ENCODE results near the gene CERS1. TPM values are rescaled to one million over a fixed set of nuclear protein-coding genes. Genes with fewer than 3 reads are reported as not detected.

Gene CERS1
- polyA plus RNA-seq, 1 experiment = 1.8 TPM

DNA sequence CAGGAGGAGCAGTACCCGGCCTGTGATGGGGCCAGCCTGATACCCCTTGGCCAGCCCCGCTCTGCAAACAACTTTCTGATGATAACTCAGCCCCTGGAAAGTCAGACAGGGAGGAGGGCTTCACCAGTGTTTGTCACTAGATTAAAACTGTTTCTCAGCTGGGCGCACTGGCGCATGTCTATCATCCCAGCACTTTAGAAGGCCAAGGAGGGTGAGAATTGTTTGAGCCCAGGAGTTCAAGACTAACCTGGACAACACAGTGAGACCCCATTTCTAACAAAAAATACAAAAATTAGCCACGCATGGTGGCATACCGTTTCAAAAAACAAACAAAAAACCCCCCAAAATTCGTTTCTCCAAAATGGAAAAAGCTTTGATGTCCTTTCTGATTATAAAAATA, 5.5 kb upstream of the CERS1 start:
- POLR2A ChIA-PET = interaction anchor here (1.3 kb wide), 1 partner anchor 18 kb away, joined by 5 read pairs; the partner anchor contains the start of genes COPE and DDX49
- CTCF ChIA-PET = no interaction called here

DNA sequence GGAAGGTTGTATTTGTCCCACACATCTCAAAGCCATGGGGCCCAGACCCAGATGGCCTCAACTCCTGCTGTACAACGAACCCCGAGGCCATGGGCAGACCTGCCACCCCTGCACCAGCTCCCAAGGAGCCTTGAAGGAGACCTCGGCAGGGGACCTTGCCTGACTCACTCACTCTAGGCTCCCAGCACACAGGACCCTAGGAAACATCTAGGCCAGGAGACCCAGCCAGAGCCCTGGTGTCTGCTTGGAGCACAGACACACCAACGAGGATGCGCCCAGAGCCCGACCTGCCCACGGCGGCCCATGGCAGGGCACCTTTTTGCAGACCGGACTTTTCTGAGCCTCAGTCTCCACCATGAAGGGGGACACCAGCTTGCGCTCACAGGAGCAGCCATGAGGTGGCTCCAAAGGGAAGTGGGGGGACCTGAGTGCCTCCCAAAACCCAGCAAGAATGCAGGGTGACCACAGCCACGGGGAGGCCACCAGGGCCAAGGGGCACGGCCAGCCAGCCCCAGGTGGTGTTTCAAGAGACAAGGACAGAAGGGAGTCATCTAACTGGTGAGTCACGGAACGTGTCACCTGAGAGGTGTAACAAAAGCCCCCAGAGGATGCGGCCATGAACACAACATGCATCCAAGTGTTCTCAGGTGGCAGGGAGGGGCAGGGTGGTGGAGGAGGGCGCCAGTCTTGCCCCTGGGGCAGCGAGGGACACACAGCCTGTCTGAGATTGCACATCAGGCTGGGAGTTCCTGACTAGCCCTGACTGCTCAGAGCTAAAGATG, 4.9 kb upstream of the CERS1 start:
- ChIA-PET POLR2A (interaction anchor here (1.3 kb wide), 1 partner anchor 18 kb away, joined by 5 read pairs; the partner anchor contains the start of genes COPE and DDX49), CTCF (no interaction called here)
- H3K9me3 ChIP-seq (ENCODE audit: control insufficient read depth, insufficient read depth, low read length) = peaks cover 3% of the 10 kb centered on the region; the same call in 1 of the 2 replicates
- no peak overlapping the region for H3K4me3 ChIP-seq (ENCODE audit: low read depth, low read length)
- DNase-seq (ENCODE audit: low read depth, low spot score) = no peak
- no peaks in the 10 kb centered on the region for H3K27me3 ChIP-seq (ENCODE audit: control insufficient read depth, insufficient read depth, low read length)
- TF ChIP-seq, protein P1, sequence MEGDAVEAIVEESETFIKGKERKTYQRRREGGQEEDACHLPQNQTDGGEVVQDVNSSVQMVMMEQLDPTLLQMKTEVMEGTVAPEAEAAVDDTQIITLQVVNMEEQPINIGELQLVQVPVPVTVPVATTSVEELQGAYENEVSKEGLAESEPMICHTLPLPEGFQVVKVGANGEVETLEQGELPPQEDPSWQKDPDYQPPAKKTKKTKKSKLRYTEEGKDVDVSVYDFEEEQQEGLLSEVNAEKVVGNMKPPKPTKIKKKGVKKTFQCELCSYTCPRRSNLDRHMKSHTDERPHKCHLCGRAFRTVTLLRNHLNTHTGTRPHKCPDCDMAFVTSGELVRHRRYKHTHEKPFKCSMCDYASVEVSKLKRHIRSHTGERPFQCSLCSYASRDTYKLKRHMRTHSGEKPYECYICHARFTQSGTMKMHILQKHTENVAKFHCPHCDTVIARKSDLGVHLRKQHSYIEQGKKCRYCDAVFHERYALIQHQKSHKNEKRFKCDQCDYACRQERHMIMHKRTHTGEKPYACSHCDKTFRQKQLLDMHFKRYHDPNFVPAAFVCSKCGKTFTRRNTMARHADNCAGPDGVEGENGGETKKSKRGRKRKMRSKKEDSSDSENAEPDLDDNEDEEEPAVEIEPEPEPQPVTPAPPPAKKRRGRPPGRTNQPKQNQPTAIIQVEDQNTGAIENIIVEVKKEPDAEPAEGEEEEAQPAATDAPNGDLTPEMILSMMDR (IDR thresholded peaks at IDR 0.05; ENCODE audit: low read depth, low read length) = no peak
- H3K27ac ChIP-seq (ENCODE audit: low read depth, low read length) = no peak overlapping the region

More for the DNA sequence above, 5.5 kb upstream of the CERS1 start:
- TF ChIP-seq, protein P1 (IDR thresholded peaks at IDR 0.05; ENCODE audit: low read depth, low read length) = no peak
- Histone ChIP-seq H3K4me3 (ENCODE audit: low read depth, low read length) (no peak overlapping the region), H3K27me3 (ENCODE audit: control insufficient read depth, insufficient read depth, low read length) (no peaks in the 10 kb centered on the region), H3K27ac (ENCODE audit: low read depth, low read length) (no peak overlapping the region), H3K9me3 (ENCODE audit: control insufficient read depth, insufficient read depth, low read length) (peaks cover 3% of the 10 kb centered on the region; the same call in 1 of the 2 replicates)
- DNase-seq (ENCODE audit: low read depth, low spot score) = no peak

DNA sequence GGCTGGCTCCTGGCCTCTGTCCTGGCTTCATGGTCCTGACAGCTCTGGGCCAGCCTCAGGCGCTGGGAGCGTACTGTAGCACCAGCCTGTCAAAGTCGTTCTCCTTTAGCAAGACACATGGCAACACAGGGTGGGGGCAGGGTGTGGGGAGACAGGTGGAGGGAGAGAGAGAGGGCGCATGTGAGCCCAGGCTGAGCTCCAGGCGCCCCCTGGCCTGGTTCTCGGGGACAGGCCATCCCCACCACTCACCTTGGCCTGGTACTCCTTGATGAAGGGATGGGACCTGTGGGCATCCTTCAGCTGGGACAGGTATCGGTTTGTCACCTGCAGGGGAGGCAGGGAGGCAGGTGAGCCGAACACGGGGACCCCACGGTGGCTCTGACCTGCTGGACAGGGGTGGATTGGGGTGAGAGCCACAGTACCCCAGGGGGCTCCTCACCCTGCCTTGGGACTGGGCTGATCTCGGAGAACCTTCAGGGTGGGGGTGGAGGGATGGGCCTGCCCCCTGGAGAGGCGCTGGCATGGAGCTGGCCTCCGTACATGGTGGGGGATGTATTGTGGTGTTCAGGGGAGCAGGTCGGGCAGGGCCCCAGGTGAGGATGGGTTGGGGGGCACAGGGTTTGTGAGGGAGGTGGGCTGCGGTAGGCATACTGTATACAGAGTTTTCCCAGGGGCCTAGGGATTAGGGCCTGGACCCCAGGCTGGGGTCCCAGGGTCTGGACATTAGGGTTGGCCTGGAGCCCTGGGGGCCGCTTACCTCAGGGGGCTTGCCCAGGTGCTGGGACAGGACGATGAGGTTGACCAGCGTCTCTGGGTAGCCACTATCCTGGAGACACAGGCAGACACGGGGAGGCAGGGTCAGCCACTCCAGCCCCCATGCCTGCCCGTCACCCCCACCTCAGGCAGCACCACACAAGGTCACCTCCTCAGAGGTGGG, 3.9 kb upstream of the CERS1 start:
- Histone ChIP-seq H3K27me3 (ENCODE audit: control insufficient read depth, insufficient read depth, low read length) (peaks cover 2% of the 10 kb centered on the region), H3K27ac (ENCODE audit: low read depth, low read length) (no peak overlapping the region), H3K9me3 (ENCODE audit: control insufficient read depth, insufficient read depth, low read length) (peaks cover 3% of the 10 kb centered on the region; the same call in 1 of the 2 replicates), H3K4me3 (ENCODE audit: low read depth, low read length) (no peak overlapping the region)
- CTCF ChIA-PET = no interaction called here
- DNase-seq (ENCODE audit: low read depth, low spot score) = no peak
- POLR2A ChIA-PET = interaction anchor here (0.5 kb wide), 1 partner anchor 329 kb away, joined by 5 read pairs; no protein-coding TSS in a partner anchor
- TF ChIP-seq, protein P1 (IDR thresholded peaks at IDR 0.05; ENCODE audit: low read depth, low read length) = no peak

DNA sequence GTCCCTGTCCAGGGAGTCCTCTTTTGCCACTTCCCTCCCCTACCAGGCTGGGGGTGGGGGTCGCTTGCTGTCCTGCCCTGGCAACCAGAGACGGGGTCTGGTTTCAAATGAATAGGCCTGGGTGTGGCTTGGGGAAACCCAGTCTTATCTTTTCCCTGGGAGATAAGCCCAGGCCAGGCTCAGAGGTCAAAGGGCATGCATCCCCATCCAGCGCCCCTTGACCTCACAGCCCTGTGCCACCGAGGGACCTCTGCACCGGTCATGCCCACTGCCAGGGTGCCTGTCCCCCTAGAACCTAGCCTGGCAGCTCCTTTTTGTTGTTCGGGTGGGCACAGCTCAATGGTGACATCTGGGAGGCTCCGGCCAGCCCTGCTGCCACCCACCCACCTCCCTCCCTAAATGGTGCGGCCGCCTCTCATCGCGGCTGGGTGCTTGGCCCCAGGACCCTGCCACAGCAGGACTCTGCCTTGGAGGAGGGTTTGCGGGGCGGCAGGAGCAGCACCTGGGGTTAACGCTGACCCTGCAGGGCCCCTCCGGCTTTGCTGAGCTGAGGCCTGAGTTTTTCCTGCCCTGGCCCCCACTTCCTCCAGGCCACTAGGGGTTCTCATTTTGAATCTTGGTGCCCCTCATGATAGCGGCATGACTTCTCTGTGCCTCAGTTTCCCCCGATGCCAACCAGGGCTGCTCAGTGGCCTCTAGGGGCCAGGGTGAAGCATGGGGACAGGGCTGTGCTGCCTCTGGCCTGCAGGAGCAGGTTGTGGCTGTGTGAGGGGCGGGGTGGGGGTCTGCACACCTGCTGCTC, 2.9 kb upstream of the CERS1 start:
- ChIA-PET POLR2A (interaction anchor here (0.5 kb wide), 1 partner anchor 327 kb away, joined by 5 read pairs; no protein-coding TSS in a partner anchor), CTCF (interaction anchor here (0.6 kb wide), 1 partner anchor 87 kb away, joined by 5 read pairs; no protein-coding TSS in a partner anchor)
- DNase-seq (ENCODE audit: low read depth, low spot score) = no peak

More for the DNA sequence above, 2.9 kb upstream of the CERS1 start:
- TF ChIP-seq, protein P1 (IDR thresholded peaks at IDR 0.05; ENCODE audit: low read depth, low read length) = no peak
- H3K27me3 ChIP-seq (ENCODE audit: control insufficient read depth, insufficient read depth, low read length) = peaks cover 13% of the 10 kb centered on the region
- H3K9me3 ChIP-seq (ENCODE audit: control insufficient read depth, insufficient read depth, low read length) = peaks cover 3% of the 10 kb centered on the region; the same call in 1 of the 2 replicates
- no peak overlapping the region for H3K4me3 ChIP-seq (ENCODE audit: low read depth, low read length)
- no peak overlapping the region for H3K27ac ChIP-seq (ENCODE audit: low read depth, low read length)

All from AG04450 (cell line).